Fibroblast of lung (primary cell): Measurements from ENCODE around the gene MMP20. TPM values are rescaled to one million over a fixed set of nuclear protein-coding genes. Genes with fewer than 3 reads are reported as not detected.

Experiments
- DNase-seq, 2 donors: peaks; one replicate each; pipeline versions ENCODE4 v3.0.0 to v3.0.0-alpha.2; 2010; ENCODE audit warnings: low read depth in 2 of 2
- H2AFZ ChIP-seq: 2 replicates; pipeline ENCODE4 v1.5.1; 2012; ENCODE audit warnings: low read length, control low read depth, inconsistent platforms
- H3K27ac ChIP-seq: 2 replicates; pipeline ENCODE4 v1.5.1; 2011; ENCODE audit warnings: low read length, control low read depth; ENCODE audit not compliant: insufficient read depth
- H3K27me3 ChIP-seq: 2 replicates; pipeline ENCODE4 v1.5.1; 2011; ENCODE audit warnings: mild to moderate bottlenecking, low read length; ENCODE audit not compliant: control insufficient read depth, insufficient read depth
- H3K36me3 ChIP-seq: 2 replicates; pipeline ENCODE4 v1.5.1; 2011; ENCODE audit warnings: low read length; ENCODE audit not compliant: control insufficient read depth, insufficient read depth
- H3K4me1 ChIP-seq: 2 replicates; pipeline ENCODE4 v1.5.1; 2011; ENCODE audit warnings: low read length; ENCODE audit not compliant: control insufficient read depth, insufficient read depth; ENCODE audit errors: extremely low read depth
- H3K4me2 ChIP-seq: 2 replicates; pipeline ENCODE4 v1.5.1; 2011; ENCODE audit warnings: low read length, control low read depth; ENCODE audit not compliant: insufficient read depth; ENCODE audit errors: extremely low read depth
- H3K4me3 ChIP-seq, 4 experiments: fragments of 200-600 bp in 1 of 4; sonication (generic) in 1 of 4; replicated peaks in 1 of 4; 2 replicates each; pipeline ENCODE4 v1.5.1; 2011 to 2016; ENCODE audit warnings: low read length in 4 of 4, low read depth in 3 of 4, mild to moderate bottlenecking in 3 of 4, control low read depth in 2 of 4, inconsistent platforms in 1 of 4, mixed read lengths in 1 of 4; ENCODE audit not compliant: insufficient read depth in 1 of 4; ENCODE audit errors: control extremely low read depth in 1 of 4
- H3K79me2 ChIP-seq: 2 replicates; pipeline ENCODE4 v1.5.1; 2012; ENCODE audit warnings: mild to moderate bottlenecking, low read length, inconsistent platforms; ENCODE audit not compliant: control insufficient read depth, insufficient read depth
- H3K9ac ChIP-seq: 2 replicates; pipeline ENCODE4 v1.5.1; 2011; ENCODE audit warnings: mild to moderate bottlenecking, low read length, control low read depth; ENCODE audit not compliant: insufficient read depth
- H3K9me3 ChIP-seq: 2 replicates; pipeline ENCODE4 v1.5.1; 2012; ENCODE audit warnings: low read depth, low read length; ENCODE audit not compliant: control insufficient read depth, insufficient read depth
- H4K20me1 ChIP-seq: 2 replicates; pipeline ENCODE4 v1.5.1; 2011; ENCODE audit warnings: low read length; ENCODE audit not compliant: control insufficient read depth, insufficient read depth; ENCODE audit errors: extremely low read depth
- CTCF ChIP-seq, 2 donors: IDR thresholded peaks in 1 of 2; conservative IDR thresholded peaks in 1 of 2; 1 replicate in 1 of 2; 2 replicates in 1 of 2; pipeline ENCODE4 v1.5.1; 2011 to 2012; ENCODE audit warnings: low read length in 2 of 2, control low read depth in 1 of 2, inconsistent platforms in 1 of 2, low read depth in 1 of 2, mild to moderate bottlenecking in 1 of 2
- EZH2 ChIP-seq: IDR thresholded peaks from 2 replicates; pipeline ENCODE4 v1.5.1; 2012; ENCODE audit warnings: low read length, control low read depth, mild to moderate bottlenecking; ENCODE audit errors: missing control alignments
- polyA plus RNA-seq, 2 donors: library from polyadenylated mRNA; depleted of rRNA in 1 of 2; stranded (reverse) in 1 of 2; unstranded in 1 of 2; fragments of >200 nt; gene quantifications; 2 replicates each; pipeline ENCODE4 v1.2.1, GENCODE V29; 2011 to 2012; ENCODE audit warnings: missing spikeins in 1 of 2
- total RNA-seq: library from RNA; depleted of rRNA; stranded (reverse); fragments of >200 nt; gene quantifications from 2 replicates; pipeline ENCODE4 v1.2.1, GENCODE V29; 2014

The MMP20 gene
- total and polyA plus RNA-seq, 2 donors (not counting 1 experiment from before 2014, with no cell fraction given) = not detected

GRCh38 chr11:102575012-102575411 lies 50.1 kb downstream of the MMP20 start:
- H2AFZ ChIP-seq = no peak overlapping the region
- DNase-seq = no peak
- H4K20me1 ChIP-seq = no peaks in the 10 kb centered on the region
- H3K4me2 ChIP-seq = no peak overlapping the region
- H3K27ac ChIP-seq = no peak overlapping the region
- no peaks in the 10 kb centered on the region for H3K27me3 ChIP-seq
- H3K79me2 ChIP-seq = no peaks in the 10 kb centered on the region
- no peaks in the 10 kb centered on the region for H3K9me3 ChIP-seq
- no peak overlapping the region for H3K4me3 ChIP-seq
- H3K36me3 ChIP-seq = no peaks in the 10 kb centered on the region
- no peaks in the 10 kb centered on the region for H3K4me1 ChIP-seq
- H3K9ac ChIP-seq = no peak overlapping the region
- no peak for TF ChIP-seq CTCF (conservative IDR thresholded peaks at IDR 0.05 in 1 of 2, IDR thresholded peaks at IDR 0.05 in 1 of 2; ENCODE audit: low read depth in 1 of 2, low read length in 2 of 2)
- TF ChIP-seq EZH2 = no peak

- H2AFZ ChIP-seq = no peak overlapping the region
Observed at GRCh38 chr11:102573851-102574250, 51.3 kb downstream of the MMP20 start.

GRCh38 chr11:102572554-102573220 lies 52.4 kb downstream of the MMP20 start:
- Histone ChIP-seq H3K4me1 (no peaks in the 10 kb centered on the region), H3K4me3 (no peak overlapping the region), H3K4me2 (no peak overlapping the region), H3K9me3 (no peaks in the 10 kb centered on the region), H3K27ac (no peak overlapping the region), H3K36me3 (no peaks in the 10 kb centered on the region), H2AFZ (no peak overlapping the region), H3K79me2 (no peaks in the 10 kb centered on the region), H4K20me1 (no peaks in the 10 kb centered on the region), H3K27me3 (no peaks in the 10 kb centered on the region), H3K9ac (no peak overlapping the region)
- TF ChIP-seq CTCF (conservative IDR thresholded peaks at IDR 0.05 in 1 of 2, IDR thresholded peaks at IDR 0.05 in 1 of 2; ENCODE audit: low read depth in 1 of 2, low read length in 2 of 2) = no peak
- no peak for TF ChIP-seq EZH2
- DNase-seq = peak in 1 of 2 donors; percentile 28

More at GRCh38 chr11:102573851-102574250, 51.3 kb downstream of the MMP20 start:
- Histone ChIP-seq H3K4me3 (no peak overlapping the region), H3K4me1 (no peaks in the 10 kb centered on the region), H3K4me2 (no peak overlapping the region), H3K9me3 (no peaks in the 10 kb centered on the region), H3K79me2 (no peaks in the 10 kb centered on the region), H4K20me1 (no peaks in the 10 kb centered on the region), H3K9ac (no peak overlapping the region), H3K36me3 (no peaks in the 10 kb centered on the region), H3K27ac (no peak overlapping the region), H3K27me3 (no peaks in the 10 kb centered on the region)
- DNase-seq = peak; percentile 53 to 58
- TF ChIP-seq CTCF (conservative IDR thresholded peaks at IDR 0.05 in 1 of 2, IDR thresholded peaks at IDR 0.05 in 1 of 2; ENCODE audit: low read depth in 1 of 2, low read length in 2 of 2) = no peak
